Fibroblast of lung (primary cell): ENCODE measurements around the gene GPATCH3.

ENCODE experiments used
- CTCF ChIP-seq, 2 donors: IDR thresholded peaks in 1 of 2; conservative IDR thresholded peaks in 1 of 2; 1 replicate in 1 of 2; 2 replicates in 1 of 2; pipeline ENCODE4 v1.5.1; 2011 to 2012; ENCODE audit warnings: low read length in 2 of 2, control low read depth in 1 of 2, inconsistent platforms in 1 of 2, low read depth in 1 of 2, mild to moderate bottlenecking in 1 of 2
- EZH2 ChIP-seq: IDR thresholded peaks from 2 replicates; pipeline ENCODE4 v1.5.1; 2012; ENCODE audit warnings: low read length, control low read depth, mild to moderate bottlenecking; ENCODE audit errors: missing control alignments

GRCh38 chr1:26936823-26937222 is 36.6 kb upstream of the GPATCH3 start:
- TF ChIP-seq CTCF (conservative IDR thresholded peaks at IDR 0.05 in 1 of 2, IDR thresholded peaks at IDR 0.05 in 1 of 2; ENCODE audit: low read depth in 1 of 2, low read length in 2 of 2) (no peak), EZH2 (no peak)
